ENCODE data around the gene C17orf75.
"Not testable (repeated sequence)": the region's sequence is repeated elsewhere in the genome, so short reads cannot be mapped to it uniquely, and the experiment has no call there.

C17orf75 gene

GRCh38 chr17:32341857-32342602, at the start of gene C17orf75:
Gene C17orf75, minus strand, starts transcription at chr17:32342173. Its CDS starts 34 bp downstream, at chr17:32342139.
- peak; percentile 62 for DNase-seq (ENCODE audit: low read depth)

GRCh38 chr17:32388613-32389459, 46.9 kb upstream of the C17orf75 start:
- DNase-seq (ENCODE audit: low read depth): no peak

- DNase-seq (ENCODE audit: low read depth): not testable (repeated sequence)
Measured at GRCh38 chr17:32388128-32388527, 46.2 kb upstream of the C17orf75 start.

- no peak for DNase-seq (ENCODE audit: low read depth)
Measured at GRCh38 chr17:32386844-32387243, 44.9 kb upstream of the C17orf75 start.

GRCh38 chr17:32385971-32386370, 44.0 kb upstream of the C17orf75 start:
- no peak for DNase-seq (ENCODE audit: low read depth)

GRCh38 chr17:32385121-32385520, 43.1 kb upstream of the C17orf75 start:
- DNase-seq (ENCODE audit: low read depth): no peak

GRCh38 chr17:32383926-32384434, 42.0 kb upstream of the C17orf75 start:
- DNase-seq (ENCODE audit: low read depth): no peak

GRCh38 chr17:32382526-32383223, 40.7 kb upstream of the C17orf75 start:
- DNase-seq (ENCODE audit: low read depth): no peak

- DNase-seq (ENCODE audit: low read depth): no peak
Measured at GRCh38 chr17:32370426-32370825, 28.5 kb upstream of the C17orf75 start.

- no peak for DNase-seq (ENCODE audit: low read depth)
Measured at GRCh38 chr17:32361270-32361669, 19.3 kb upstream of the C17orf75 start.

GRCh38 chr17:32357615-32358014, 15.6 kb upstream of the C17orf75 start:
- no peak for DNase-seq (ENCODE audit: low read depth)

GRCh38 chr17:32356750-32357149, 14.8 kb upstream of the C17orf75 start:
- no peak for DNase-seq (ENCODE audit: low read depth)

GRCh38 chr17:32356378-32356743, 14.4 kb upstream of the C17orf75 start:
- DNase-seq (ENCODE audit: low read depth): no peak

GRCh38 chr17:32355649-32356377, 13.8 kb upstream of the C17orf75 start:
- DNase-seq (ENCODE audit: low read depth): no peak

- not testable (repeated sequence) for DNase-seq (ENCODE audit: low read depth)
Measured at GRCh38 chr17:32352734-32353133, 10.8 kb upstream of the C17orf75 start.

GRCh38 chr17:32350666-32351418, 8.9 kb upstream of the C17orf75 start:
- no peak for DNase-seq (ENCODE audit: low read depth)

- DNase-seq (ENCODE audit: low read depth): peak; percentile 92
Measured at GRCh38 chr17:32349854-32350665, 8.1 kb upstream of the C17orf75 start, which contains the start of gene ZNF207. Gene ZNF207, plus strand, starts transcription at chr17:32350157. Its CDS starts 129 bp downstream, at chr17:32350286.

- DNase-seq (ENCODE audit: low read depth): no peak
Measured at GRCh38 chr17:32349503-32349853, 7.5 kb upstream of the C17orf75 start.

GRCh38 chr17:32348483-32348800, 6.5 kb upstream of the C17orf75 start:
- no peak for DNase-seq (ENCODE audit: low read depth)

- DNase-seq (ENCODE audit: low read depth): no peak
Measured at GRCh38 chr17:32345951-32346600, 4.1 kb upstream of the C17orf75 start.

Measured in activated gamma-delta T cell treated with anti-CD3 and anti-CD28 coated beads, Interleukin-2, amount 50 U/mL, for 16 hours (primary cell).